ENCODE measurements around the gene PLSCR4.

PLSCR4 gene

GRCh38 chr3:146195030-146195429 lies 55.9 kb downstream of the PLSCR4 start:
- no peak for DNase-seq (ENCODE audit: low read depth in 2 of 2)

- DNase-seq (ENCODE audit: low read depth in 2 of 2): no peak
These were observed 59.9 kb downstream of the PLSCR4 start for GRCh38 chr3:146191051-146191450.

- DNase-seq (ENCODE audit: low read depth in 2 of 2): no peak
These were observed 61.3 kb downstream of the PLSCR4 start for GRCh38 chr3:146189519-146190173.

- no peak for DNase-seq (ENCODE audit: low read depth in 2 of 2)
These were observed 63.5 kb downstream of the PLSCR4 start for GRCh38 chr3:146187334-146187950.

- DNase-seq (ENCODE audit: low read depth in 2 of 2): no peak
These were observed 66.5 kb downstream of the PLSCR4 start for GRCh38 chr3:146184241-146185015.

- DNase-seq (ENCODE audit: low read depth in 2 of 2): no peak
These were observed 69.7 kb downstream of the PLSCR4 start for GRCh38 chr3:146181216-146181615.

GRCh38 chr3:146180376-146180775 lies 70.5 kb downstream of the PLSCR4 start:
- no peak for DNase-seq (ENCODE audit: low read depth in 2 of 2)

- DNase-seq (ENCODE audit: low read depth in 2 of 2): no peak
These were observed 72.8 kb downstream of the PLSCR4 start for GRCh38 chr3:146178006-146178689.

GRCh38 chr3:146177519-146177918 lies 73.4 kb downstream of the PLSCR4 start:
- DNase-seq (ENCODE audit: low read depth in 2 of 2): no peak

- no peak for DNase-seq (ENCODE audit: low read depth in 2 of 2)
These were observed 73.8 kb downstream of the PLSCR4 start for GRCh38 chr3:146177072-146177471.

GRCh38 chr3:146172586-146172985 lies 78.3 kb downstream of the PLSCR4 start:
- DNase-seq (ENCODE audit: low read depth in 2 of 2): no peak

GRCh38 chr3:146170591-146170990 lies 80.3 kb downstream of the PLSCR4 start:
- no peak for DNase-seq (ENCODE audit: low read depth in 2 of 2)

- DNase-seq (ENCODE audit: low read depth in 2 of 2): no peak
These were observed 81.0 kb downstream of the PLSCR4 start for GRCh38 chr3:146169891-146170290.

- DNase-seq (ENCODE audit: low read depth in 2 of 2): no peak
These were observed 84.1 kb downstream of the PLSCR4 start for GRCh38 chr3:146166826-146167225.

GRCh38 chr3:146166415-146166821 lies 84.5 kb downstream of the PLSCR4 start:
- DNase-seq (ENCODE audit: low read depth in 2 of 2): no peak

- no peak for DNase-seq (ENCODE audit: low read depth in 2 of 2)
These were observed 85.0 kb downstream of the PLSCR4 start for GRCh38 chr3:146165877-146166276.

GRCh38 chr3:146164971-146165769 lies 85.7 kb downstream of the PLSCR4 start:
- DNase-seq (ENCODE audit: low read depth in 2 of 2): no peak

- DNase-seq (ENCODE audit: low read depth in 2 of 2): no peak
These were observed 86.4 kb downstream of the PLSCR4 start for GRCh38 chr3:146164506-146164905.

GRCh38 chr3:146164071-146164470 lies 86.8 kb downstream of the PLSCR4 start:
- no peak for DNase-seq (ENCODE audit: low read depth in 2 of 2)

- no peak for DNase-seq (ENCODE audit: low read depth in 2 of 2)
These were observed 87.3 kb downstream of the PLSCR4 start for GRCh38 chr3:146163584-146163983.

GRCh38 chr3:146162561-146162960 lies 88.3 kb downstream of the PLSCR4 start:
- DNase-seq (ENCODE audit: low read depth in 2 of 2): no peak

GRCh38 chr3:146161663-146162002 lies 89.3 kb downstream of the PLSCR4 start:
- no peak for DNase-seq (ENCODE audit: low read depth in 2 of 2)

Measured in stimulated activated CD4-positive, alpha-beta T cell treated with anti-CD3 and anti-CD28 coated beads, Interleukin-1b, Interleukin-23, amount 100 ng/mL, for 1 hour (primary cell).